Common myeloid progenitor, CD34-positive (primary cell): ENCODE data around the gene CLECL1.

ENCODE experiments used
- CTCF ChIA-PET: fragments of 350-600 bp; sonication (Branson Sonifier 250); formaldehyde crosslinking; loops from one replicate; lab custom pipeline; 2021; ENCODE audit warnings: antibody characterized with exemption; lab: Charles Lee
- POLR2A ChIA-PET: fragments of 350-600 bp; sonication (Branson Sonifier 250); formaldehyde crosslinking; loops from one replicate; lab custom pipeline; 2021; ENCODE audit warnings: antibody characterized with exemption; lab: Charles Lee
- DNase-seq, 3 donors: peaks; one replicate each; pipeline versions ENCODE4 v3.0.0 to v3.0.0-alpha.2; 2013
- H3K27ac ChIP-seq, 2 experiments: 1 replicate in 1 of 2; 2 replicates in 1 of 2; pipeline ENCODE4 v1.7.0; 2013; ENCODE audit warnings: inconsistent platforms in 2 of 2, low read length in 2 of 2, mild to moderate bottlenecking in 2 of 2, low read depth in 1 of 2, moderate library complexity in 1 of 2; ENCODE audit not compliant: severe bottlenecking in 2 of 2, insufficient read depth in 1 of 2, poor library complexity in 1 of 2
- H3K27me3 ChIP-seq, 5 experiments: replicated peaks in 2 of 5; 1 replicate in 3 of 5; 2 replicates in 2 of 5; pipeline versions ENCODE4 v1.6.1 to v1.7.0; 2013; ENCODE audit warnings: low read length in 4 of 5, mild to moderate bottlenecking in 2 of 5, moderate library complexity in 2 of 5, inconsistent platforms in 1 of 5; ENCODE audit not compliant: insufficient read depth in 5 of 5, control insufficient read depth in 4 of 5
- H3K36me3 ChIP-seq, 4 experiments: 1 replicate in 2 of 4; 2 replicates in 2 of 4; pipeline versions ENCODE4 v1.6.1 to v1.7.0; 2013; ENCODE audit warnings: low read length in 3 of 4, control low read depth in 1 of 4, mild to moderate bottlenecking in 1 of 4; ENCODE audit not compliant: control insufficient read depth in 4 of 4, insufficient read depth in 4 of 4
- H3K4me1 ChIP-seq, 4 experiments: 1 replicate in 3 of 4; 2 replicates in 1 of 4; pipeline versions ENCODE4 v1.6.1 to v1.7.1; 2013; ENCODE audit warnings: low read length in 3 of 4, mild to moderate bottlenecking in 3 of 4, control low read depth in 1 of 4, inconsistent platforms in 1 of 4, moderate library complexity in 1 of 4; ENCODE audit not compliant: control insufficient read depth in 4 of 4, insufficient read depth in 4 of 4; ENCODE audit errors: control extremely low read depth in 1 of 4
- H3K4me3 ChIP-seq, 7 experiments: 1 replicate in 4 of 7; 2 replicates in 3 of 7; pipeline versions ENCODE4 v1.5.1 to v1.7.0; 2013; ENCODE audit warnings: mild to moderate bottlenecking in 7 of 7, low read length in 6 of 7, moderate library complexity in 6 of 7, inconsistent platforms in 2 of 7, low read depth in 2 of 7, control low read depth in 1 of 7; ENCODE audit not compliant: insufficient read depth in 4 of 7, control insufficient read depth in 1 of 7; ENCODE audit errors: extremely low read depth in 1 of 7
- H3K9me3 ChIP-seq, 5 experiments: 1 replicate in 4 of 5; 2 replicates in 1 of 5; pipeline versions ENCODE4 v1.6.1 to v1.7.1; 2013; ENCODE audit warnings: low read length in 4 of 5, mild to moderate bottlenecking in 2 of 5, inconsistent platforms in 1 of 5, low read depth in 1 of 5, moderate library complexity in 1 of 5; ENCODE audit not compliant: control insufficient read depth in 4 of 5, insufficient read depth in 2 of 5; ENCODE audit errors: control extremely low read depth in 1 of 5
- WGBS: methylation state at CpG from one replicate; pipeline ENCODE4 v1.1.5; 2013; ENCODE audit not compliant: insufficient coverage; 5-methylcytosine and 5-hydroxymethylcytosine counted together

CLECL1 gene

DNA sequence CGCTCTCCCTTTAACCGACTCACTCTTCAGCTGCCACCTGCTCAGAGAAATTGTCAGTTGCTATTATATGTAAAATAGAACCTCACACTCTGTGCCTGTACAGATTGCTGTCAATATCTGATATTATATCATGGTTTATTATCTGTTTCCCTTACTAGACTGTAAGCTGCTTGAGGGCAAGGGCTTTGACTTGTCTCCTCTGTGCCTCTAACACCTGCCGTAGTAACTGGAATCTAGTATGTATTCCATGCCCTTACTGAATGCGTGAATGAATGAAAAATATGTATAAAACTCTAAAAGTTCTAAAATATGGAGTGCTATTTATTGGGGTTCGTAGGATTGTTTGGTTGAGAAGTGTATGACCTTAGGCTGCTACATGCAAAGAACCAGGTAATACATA, 29.5 kb upstream of the CLECL1 start:
- 100% methylated on average over 1 of the region's 5 CpGs for WGBS
- H3K4me3 ChIP-seq: no peak overlapping the region
- H3K4me1 ChIP-seq: peaks cover 40 to 60% (median 51%) of the 10 kb centered on the region in 4 experiments
- CTCF ChIA-PET: interaction anchor here (1.4 to 19.3 kb wide), 5 partner anchors 9 to 51 kb away, joined by 3 to 437 read pairs (median 6); no protein-coding TSS in a partner anchor
- no peaks in the 10 kb centered on the region for H3K9me3 ChIP-seq
- peaks cover 0 to 4% (median under 1%) of the 10 kb centered on the region in 4 experiments for H3K36me3 ChIP-seq
- DNase-seq: no peak
- no peaks in the 10 kb centered on the region for H3K27me3 ChIP-seq
- peak overlapping the region in 1 of 2 experiments; percentile 17 for H3K27ac ChIP-seq
- POLR2A ChIA-PET: interaction anchor here (0.6 to 1.2 kb wide), 2 partner anchors 35 to 70 kb away, joined by 3 to 4 read pairs; no protein-coding TSS in a partner anchor

GRCh38 chr12:9761419-9761781, 28.5 kb upstream of the CLECL1 start:
- Histone ChIP-seq H3K27ac (peak overlapping the region; percentile 86 to 95), H3K4me3 (peak overlapping the region in 6 of 7 experiments; percentile 70 to 100 (median 94)), H3K36me3 (peaks cover 0 to 4% (median under 1%) of the 10 kb centered on the region in 4 experiments), H3K27me3 (no peaks in the 10 kb centered on the region), H3K9me3 (no peaks in the 10 kb centered on the region), H3K4me1 (peaks cover 40 to 64% (median 60%) of the 10 kb centered on the region in 4 experiments)
- ChIA-PET CTCF (interaction anchor here (0.9 to 19.3 kb wide), 9 partner anchors 10 to 363 kb away, joined by 3 to 437 read pairs (median 5); no protein-coding TSS in a partner anchor), POLR2A (interaction anchor here (1.5 to 1.7 kb wide), 3 partner anchors 9 to 36 kb away, joined by 16 to 21 read pairs (median 18); no protein-coding TSS in a partner anchor)
- peak; percentile 76 to 91 (median 87) for DNase-seq
- no CpG with 5 or more reads among the region's 4 CpGs for WGBS

GRCh38 chr12:9760699-9761418, 28.0 kb upstream of the CLECL1 start, which contains the start of gene CD69:
Gene CD69 (minus strand): TSS chr12:9760901. CDS start chr12:9760820, 81 bp downstream.
- H3K4me1 ChIP-seq: peaks cover 43 to 68% (median 61%) of the 10 kb centered on the region in 4 experiments
- peak within 1 kb of the TSS; percentile 86 to 95 for H3K27ac ChIP-seq
- peaks cover 2 to 8% (median 4%) of the 10 kb centered on the region in 4 experiments for H3K36me3 ChIP-seq
- ChIA-PET POLR2A (interaction anchor here (0.6 to 1.7 kb wide), 6 partner anchors 9 to 53 kb away, joined by 3 to 21 read pairs (median 10); no protein-coding TSS in a partner anchor), CTCF (interaction anchor here (0.9 to 19.3 kb wide), 8 partner anchors 9 to 364 kb away, joined by 3 to 437 read pairs (median 6); no protein-coding TSS in a partner anchor)
- no peaks in the 10 kb centered on the region for H3K9me3 ChIP-seq
- WGBS: no CpG with 5 or more reads among the region's 6 CpGs
- H3K4me3 ChIP-seq: peak within 1 kb of the TSS in 6 of 7 experiments; percentile 70 to 100 (median 94)
- DNase-seq: peak; percentile 82 to 95 (median 93)
- H3K27me3 ChIP-seq: no peaks in the 10 kb centered on the region

- peak overlapping the region; percentile 86 to 95 for H3K27ac ChIP-seq
- H3K4me1 ChIP-seq: peaks cover 38 to 67% (median 57%) of the 10 kb centered on the region in 4 experiments
These were observed 27.2 kb upstream of the CLECL1 start for GRCh38 chr12:9760120-9760519.

GRCh38 chr12:9759694-9760093, 26.8 kb upstream of the CLECL1 start:
- no CpG with 5 or more reads among the region's 1 CpG for WGBS
- peak overlapping the region; percentile 86 to 95 for H3K27ac ChIP-seq
- POLR2A ChIA-PET: interaction anchor here (0.9 to 2.6 kb wide), 5 partner anchors 14 to 112 kb away, joined by 3 to 22 read pairs (median 3); no protein-coding TSS in a partner anchor

More at GRCh38 chr12:9760120-9760519, 27.2 kb upstream of the CLECL1 start:
- ChIA-PET POLR2A (interaction anchor here (0.6 to 2.6 kb wide), 7 partner anchors 8 to 54 kb away, joined by 3 to 22 read pairs (median 16); no protein-coding TSS in a partner anchor), CTCF (interaction anchor here (0.7 to 19.3 kb wide), 7 partner anchors 9 to 394 kb away, joined by 3 to 437 read pairs (median 5); no protein-coding TSS in a partner anchor)
- Histone ChIP-seq H3K27me3 (no peaks in the 10 kb centered on the region), H3K9me3 (no peaks in the 10 kb centered on the region), H3K4me3 (peak overlapping the region in 6 of 7 experiments; percentile 70 to 100 (median 94)), H3K36me3 (peaks cover 4 to 15% (median 8%) of the 10 kb centered on the region in 4 experiments)
- WGBS: no CpG with 5 or more reads among the region's 1 CpG
- no peak for DNase-seq

GRCh38 chr12:9758119-9758518, 25.2 kb upstream of the CLECL1 start:
- Histone ChIP-seq H3K4me3 (peak overlapping the region in 6 of 7 experiments; percentile 70 to 100 (median 94)), H3K27me3 (no peaks in the 10 kb centered on the region), H3K4me1 (peaks cover 22 to 54% (median 44%) of the 10 kb centered on the region in 4 experiments), H3K9me3 (no peaks in the 10 kb centered on the region), H3K27ac (peak overlapping the region; percentile 86 to 95), H3K36me3 (peaks cover 8 to 35% (median 22%) of the 10 kb centered on the region in 4 experiments)
- no peak for DNase-seq
- 10% methylated on average over 2 of the region's 3 CpGs for WGBS
- ChIA-PET POLR2A (interaction anchor here (0.5 to 2.6 kb wide), 5 partner anchors 36 to 110 kb away, joined by 3 to 22 read pairs (median 4); no protein-coding TSS in a partner anchor), CTCF (interaction anchor here (0.9 to 19.3 kb wide), 8 partner anchors 10 to 381 kb away, joined by 3 to 437 read pairs (median 4); no protein-coding TSS in a partner anchor)

More at GRCh38 chr12:9759694-9760093, 26.8 kb upstream of the CLECL1 start:
- Histone ChIP-seq H3K4me1 (peaks cover 34 to 67% (median 56%) of the 10 kb centered on the region in 4 experiments), H3K9me3 (no peaks in the 10 kb centered on the region), H3K27me3 (no peaks in the 10 kb centered on the region), H3K36me3 (peaks cover 4 to 19% (median 12%) of the 10 kb centered on the region in 4 experiments), H3K4me3 (peak overlapping the region in 6 of 7 experiments; percentile 70 to 100 (median 94))
- CTCF ChIA-PET: interaction anchor here (0.7 to 19.3 kb wide), 4 partner anchors 8 to 395 kb away, joined by 3 to 437 read pairs (median 20); no protein-coding TSS in a partner anchor
- no peak for DNase-seq
